Lung microvascular endothelial cell (primary cell): ENCODE data around the gene SIK3. TPM values are rescaled to one million over a fixed set of nuclear protein-coding genes. Genes with fewer than 3 reads are reported as not detected.

ENCODE experiments used
- DNase-seq, 2 donors: peaks; one replicate each; pipeline versions ENCODE4 v3.0.0 to v3.0.0-alpha.2; 2010; ENCODE audit warnings: low read depth in 2 of 2
- total RNA-seq: library from RNA; depleted of rRNA; stranded (reverse); fragments of >200 nt; gene quantifications from 2 replicates; pipeline ENCODE4 v1.2.1, GENCODE V29; 2014

The SIK3 gene
- total RNA-seq, 1 donor from 2014 or later = 6.3 TPM

- DNase-seq = no peak
Measured at GRCh38 chr11:116901211-116901610, 197.0 kb downstream of the SIK3 start.

- no peak for DNase-seq
Measured at GRCh38 chr11:116896211-116896610, 202.0 kb downstream of the SIK3 start.

GRCh38 chr11:116895048-116895757 is 203.0 kb downstream of the SIK3 start:
- peak; percentile 21 to 46 for DNase-seq

GRCh38 chr11:116893906-116894305 is 204.3 kb downstream of the SIK3 start:
- no peak for DNase-seq

GRCh38 chr11:116893437-116893836 is 204.8 kb downstream of the SIK3 start:
- no peak for DNase-seq

GRCh38 chr11:116892374-116892773 is 205.9 kb downstream of the SIK3 start:
- no peak for DNase-seq

GRCh38 chr11:116891746-116892145 is 206.5 kb downstream of the SIK3 start:
- DNase-seq = no peak

GRCh38 chr11:116890607-116891006 is 207.6 kb downstream of the SIK3 start:
- DNase-seq = no peak

GRCh38 chr11:116890193-116890592 is 208.0 kb downstream of the SIK3 start:
- peak in 1 of 2 donors; percentile 82 for DNase-seq

- no peak for DNase-seq
Measured at GRCh38 chr11:116888884-116889549, 209.2 kb downstream of the SIK3 start.

- no peak for DNase-seq
Measured at GRCh38 chr11:116888024-116888423, 210.2 kb downstream of the SIK3 start.

- DNase-seq = no peak
Measured at GRCh38 chr11:116885951-116886655, 212.1 kb downstream of the SIK3 start.

- no peak for DNase-seq
Measured at GRCh38 chr11:116882386-116882785, 215.8 kb downstream of the SIK3 start.

- DNase-seq = no peak
Measured at GRCh38 chr11:116881143-116881542, 217.1 kb downstream of the SIK3 start.

- DNase-seq = peak; percentile 79 to 84
Measured at GRCh38 chr11:116879800-116880625, 218.2 kb downstream of the SIK3 start.

- DNase-seq = no peak
Measured at GRCh38 chr11:116876656-116877055, 221.6 kb downstream of the SIK3 start.

- DNase-seq = no peak
Measured at GRCh38 chr11:116875194-116875593, 223.0 kb downstream of the SIK3 start.

- DNase-seq = no peak
Measured at GRCh38 chr11:116874251-116874650, 224.0 kb downstream of the SIK3 start.

- DNase-seq = no peak
Measured at GRCh38 chr11:116873381-116873780, 224.8 kb downstream of the SIK3 start.

- peak in 1 of 2 donors; percentile 71 for DNase-seq
Measured at GRCh38 chr11:116871248-116871647, 227.0 kb downstream of the SIK3 start.

GRCh38 chr11:116870054-116870453 is 228.2 kb downstream of the SIK3 start:
- DNase-seq = no peak

- no peak for DNase-seq
Measured at GRCh38 chr11:116869610-116870009, 228.6 kb downstream of the SIK3 start.
